HG03039 (cell line): ENCODE results near the gene SLC2A1.

ENCODE experiments used
- ATAC-seq: cut with Tn5 transposase; IDR thresholded peaks from one replicate; pipeline ENCODE4 v1.9.1; 2021; ENCODE audit warnings: mild to moderate bottlenecking, moderate library complexity; ENCODE audit not compliant: unreplicated experiment

SLC2A1 gene

DNA sequence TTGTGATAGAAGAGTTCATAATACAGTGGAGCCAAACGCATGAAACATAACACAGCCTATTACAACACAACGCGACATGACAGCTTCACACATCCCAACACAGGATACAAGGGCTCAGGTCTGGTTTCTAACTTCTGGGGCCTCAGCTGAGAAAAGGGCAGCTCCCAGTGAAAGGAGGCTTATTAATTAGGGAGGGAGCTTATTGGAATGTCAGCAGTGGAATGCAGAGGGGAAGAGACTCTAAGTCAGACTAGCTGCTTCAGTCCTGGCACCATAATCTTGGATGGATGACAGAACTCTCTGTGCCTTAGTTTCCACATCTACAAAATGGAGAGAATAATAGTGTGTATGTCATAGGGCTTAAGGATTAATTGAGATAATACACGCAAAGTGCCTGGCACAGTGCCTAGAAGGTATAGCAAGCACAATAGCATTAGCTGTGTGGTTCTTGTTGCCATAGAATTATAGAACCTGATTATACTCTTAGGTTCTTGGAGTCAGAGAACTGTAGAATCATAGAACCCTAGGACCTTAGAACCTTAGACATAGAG, 22.7 kb upstream of the SLC2A1 start:
- ATAC-seq = no peak

DNA sequence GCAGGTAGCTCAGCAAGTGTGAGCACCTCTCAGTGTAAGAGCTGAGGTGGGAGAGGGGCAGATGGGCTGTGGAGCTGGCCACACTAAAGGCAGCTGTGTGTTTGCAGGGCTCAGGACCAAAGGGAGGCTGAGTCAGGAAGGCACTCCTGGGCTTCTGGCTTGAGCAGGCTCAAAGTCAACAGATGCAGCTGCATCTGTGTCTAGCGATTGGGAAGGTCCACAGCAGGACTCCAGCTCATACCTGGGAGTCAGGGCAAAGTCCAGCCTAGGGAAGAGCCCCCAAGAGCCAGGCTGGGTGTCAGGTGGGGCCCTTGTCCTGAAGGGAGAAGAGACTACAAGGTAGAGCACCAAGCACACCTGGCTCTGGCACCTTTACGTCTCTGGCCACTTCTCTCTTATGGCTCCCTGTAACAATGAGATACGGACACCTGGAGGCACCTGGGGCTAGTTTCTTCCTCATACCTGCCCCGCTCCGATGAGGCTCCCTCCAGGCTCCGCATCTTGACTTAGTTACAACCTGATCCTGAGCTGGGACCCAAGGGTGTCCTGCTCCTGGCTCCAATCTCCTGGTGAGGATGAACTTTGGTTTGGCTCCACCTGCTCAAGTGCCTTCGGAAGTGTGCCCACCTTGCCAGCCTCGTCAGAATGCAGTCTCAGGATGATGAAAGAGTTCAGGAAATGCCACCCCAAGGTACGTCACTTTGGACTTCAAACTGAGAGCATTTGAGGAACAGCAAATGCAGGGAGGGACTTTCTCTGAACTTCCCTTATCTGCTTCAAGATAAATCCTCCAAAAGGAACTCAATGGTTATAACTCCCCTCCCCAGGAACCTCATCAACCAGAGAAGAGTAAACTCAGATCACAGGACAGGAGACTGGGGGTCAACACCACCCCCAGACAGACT, 21.5 kb upstream of the SLC2A1 start:
- no peak for ATAC-seq

DNA sequence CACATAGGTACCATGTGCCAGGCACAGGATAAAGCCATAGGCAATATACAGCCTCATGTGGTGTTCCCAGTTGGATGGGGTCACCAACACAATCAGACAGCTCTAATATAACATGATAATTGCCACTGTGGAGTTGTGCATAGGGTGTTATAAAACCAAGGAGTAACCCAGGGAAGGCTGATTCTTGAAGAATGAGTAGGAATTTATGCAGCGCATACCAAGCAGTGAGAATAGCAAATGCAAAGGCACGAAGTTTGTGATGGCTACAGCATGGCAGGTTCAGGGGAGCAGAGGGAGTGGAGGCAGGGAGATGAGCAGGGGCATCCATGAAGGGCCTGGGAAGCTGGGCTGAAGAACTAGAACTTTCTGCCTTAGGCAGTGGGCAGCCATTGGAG, 20.4 kb upstream of the SLC2A1 start:
- no peak for ATAC-seq

DNA sequence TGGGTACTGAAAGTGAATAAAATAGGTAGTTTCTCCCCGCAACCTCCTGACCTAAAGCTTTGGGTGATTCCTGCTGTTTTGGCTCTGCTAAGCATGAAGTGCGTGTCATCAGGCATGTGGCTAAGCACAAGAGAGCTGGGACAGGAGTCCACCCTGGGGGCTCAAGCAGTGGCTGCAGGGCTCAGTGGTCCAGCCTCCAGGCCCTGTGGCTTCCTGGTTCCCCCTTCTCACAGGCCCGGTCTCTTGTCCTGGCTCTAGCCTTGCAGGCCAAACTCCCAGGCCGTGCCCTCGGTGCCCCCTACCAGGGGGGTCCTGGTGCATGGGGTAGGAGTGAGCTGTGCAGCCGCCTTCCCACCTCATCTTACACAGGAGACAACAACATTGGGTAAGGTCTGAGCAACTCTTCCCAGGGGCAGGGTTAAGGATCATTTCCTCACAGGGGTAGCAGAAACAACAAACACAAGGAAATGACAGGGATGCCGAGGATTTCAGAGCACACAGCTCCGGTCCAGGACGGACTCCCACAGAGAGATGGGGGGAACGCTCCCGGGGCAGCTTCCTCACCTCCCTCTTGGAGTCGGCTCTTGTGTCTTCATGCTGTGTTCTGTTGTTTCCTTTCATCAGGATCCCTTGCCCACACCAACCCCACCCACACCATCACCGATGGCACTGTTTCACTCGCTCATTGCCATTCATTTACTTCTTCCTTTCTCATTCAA, 19.8 kb upstream of the SLC2A1 start:
- no peak for ATAC-seq

DNA sequence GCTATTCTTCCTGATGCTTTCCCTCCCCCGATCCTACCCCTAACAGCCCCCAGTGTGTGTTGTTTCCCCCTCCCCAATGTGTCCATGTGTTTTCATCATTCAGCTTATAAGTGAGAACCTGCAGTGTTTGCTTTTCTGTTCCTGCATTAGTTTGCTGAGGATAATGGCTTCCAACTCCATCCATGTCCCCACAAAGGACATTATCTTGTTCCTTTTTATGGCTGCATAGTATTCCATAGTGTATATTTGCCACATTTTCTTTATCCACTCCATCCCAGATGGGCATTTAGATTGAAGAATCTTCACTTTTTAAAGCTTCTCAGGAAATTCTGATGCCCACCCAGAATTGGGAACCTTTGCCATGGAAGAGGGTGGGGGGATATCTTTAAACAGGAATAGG, 19.0 kb upstream of the SLC2A1 start:
- no peak for ATAC-seq

DNA sequence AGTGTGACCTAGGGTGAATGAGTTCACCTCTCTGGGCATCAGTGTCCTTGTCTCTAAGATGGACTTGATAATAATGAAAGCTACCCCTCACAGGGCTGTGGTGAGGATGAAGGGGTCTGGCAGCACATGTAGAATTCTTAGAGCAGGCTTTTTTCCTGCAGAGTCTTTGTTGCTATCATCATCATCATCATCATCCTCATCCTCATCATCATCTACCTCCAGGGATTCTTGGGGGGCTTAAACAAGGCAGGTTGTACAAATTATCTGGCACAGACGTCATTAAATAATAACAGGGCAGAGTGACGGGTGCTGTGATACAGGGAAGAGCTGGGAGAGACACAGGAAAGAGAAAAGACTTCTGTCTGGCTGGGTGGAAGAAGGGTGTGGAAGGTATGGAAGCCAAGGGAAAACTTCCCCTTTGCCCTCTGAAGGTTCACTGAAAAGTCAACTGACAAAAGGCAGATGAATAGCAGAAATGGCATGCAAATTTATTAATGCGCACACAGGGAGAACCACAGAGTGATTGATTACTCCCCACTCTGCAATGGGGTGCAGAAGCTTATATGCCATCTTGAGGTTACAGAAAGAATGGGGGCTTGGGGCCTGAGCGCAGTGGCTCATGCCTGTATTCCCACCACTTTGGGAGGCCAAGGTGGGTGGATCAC, 17.0 kb upstream of the SLC2A1 start:
- ATAC-seq = no peak

DNA sequence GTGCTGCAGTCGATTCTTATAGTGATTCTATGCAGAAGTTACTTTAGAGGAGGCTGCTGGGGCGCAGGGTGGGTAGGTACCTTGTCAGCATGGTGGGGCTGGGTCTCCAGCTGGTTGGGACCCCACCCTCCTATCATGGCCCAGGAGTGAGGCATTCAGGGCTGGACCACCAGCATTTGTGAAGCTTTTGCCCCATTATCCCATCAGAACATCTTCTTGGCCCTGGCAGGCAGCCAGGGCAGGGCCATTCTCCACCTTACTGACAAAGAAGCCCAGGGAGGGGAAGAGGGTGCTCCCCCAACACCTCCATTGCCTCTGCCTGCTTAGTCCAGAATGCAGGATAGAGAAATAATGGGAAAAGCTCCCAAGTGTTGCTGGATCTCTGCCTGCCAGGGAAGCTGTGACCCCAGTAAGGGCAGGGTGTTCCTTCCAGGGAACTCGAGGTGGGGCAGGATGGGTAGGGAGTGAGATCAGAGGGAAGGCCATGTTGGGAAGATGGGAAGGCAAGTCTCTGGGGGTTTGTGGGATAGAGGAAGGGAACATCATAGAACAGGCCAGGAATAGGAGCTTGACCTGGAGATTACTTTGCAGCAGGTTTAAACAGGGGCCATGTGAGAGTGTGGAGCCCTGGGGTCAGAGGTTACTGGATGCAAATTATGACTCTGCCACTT, 16.2 kb upstream of the SLC2A1 start:
- ATAC-seq = no peak

DNA sequence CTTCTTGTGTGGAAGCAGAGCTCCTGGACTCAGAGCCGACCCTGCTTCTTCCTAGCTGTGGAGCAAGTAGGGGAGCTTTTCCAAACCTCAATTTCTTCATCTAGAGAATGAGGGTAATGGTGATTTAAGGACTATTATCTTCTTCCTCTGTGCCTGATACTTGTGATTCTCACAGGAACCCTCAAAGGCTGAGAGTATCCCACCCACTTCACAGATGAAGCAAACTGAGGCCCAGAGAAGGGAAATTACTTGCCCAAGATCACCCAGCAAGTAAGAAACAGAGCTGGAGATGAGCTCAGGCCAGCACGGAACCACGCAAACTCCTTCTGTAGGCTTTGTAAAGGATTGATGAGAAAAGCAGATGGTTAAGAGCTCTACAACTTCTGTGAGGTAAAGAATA, 15.1 kb upstream of the SLC2A1 start:
- no peak for ATAC-seq

DNA sequence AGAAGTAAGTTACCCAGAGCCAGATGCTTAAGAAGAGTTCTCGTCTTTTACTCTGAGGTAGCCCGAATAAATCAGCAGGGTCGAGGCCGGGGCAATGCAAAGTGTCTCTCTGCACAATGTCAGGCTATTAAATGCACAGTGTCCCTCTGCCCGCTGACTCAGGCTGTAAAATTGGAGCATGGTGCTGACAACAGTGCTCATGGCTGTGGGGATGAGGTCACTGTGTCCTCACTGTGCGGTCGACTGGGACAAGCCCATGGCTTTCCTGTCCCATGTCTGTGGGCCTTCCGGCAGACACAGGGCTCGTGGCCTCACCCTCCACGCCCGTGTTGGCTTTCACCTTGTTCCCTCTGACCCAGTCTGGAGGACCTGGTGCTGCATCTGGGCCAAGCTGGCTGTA, 14.6 kb upstream of the SLC2A1 start:
- no peak for ATAC-seq

DNA sequence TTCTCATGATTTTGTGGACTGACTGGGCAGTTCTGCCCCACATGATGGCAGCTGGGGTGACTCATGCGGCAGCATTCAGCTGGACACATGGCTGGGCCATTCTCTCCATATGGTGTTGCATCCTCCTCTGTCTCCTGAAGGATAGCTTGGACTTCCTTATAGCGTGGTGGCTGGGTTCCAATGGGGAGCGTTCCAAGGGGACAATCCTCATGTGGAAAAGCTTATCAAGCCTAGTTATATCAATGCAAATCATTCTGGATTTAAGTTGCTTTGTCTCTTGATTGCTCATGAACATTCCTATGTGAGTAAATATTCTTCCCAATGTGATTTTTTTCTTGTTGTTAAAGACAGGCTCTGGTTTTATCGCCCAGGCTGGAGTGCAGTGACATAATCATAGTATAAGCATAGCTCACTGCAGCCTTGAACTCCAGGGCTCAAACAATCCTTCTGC, 13.2 kb upstream of the SLC2A1 start:
- ATAC-seq = no peak

DNA sequence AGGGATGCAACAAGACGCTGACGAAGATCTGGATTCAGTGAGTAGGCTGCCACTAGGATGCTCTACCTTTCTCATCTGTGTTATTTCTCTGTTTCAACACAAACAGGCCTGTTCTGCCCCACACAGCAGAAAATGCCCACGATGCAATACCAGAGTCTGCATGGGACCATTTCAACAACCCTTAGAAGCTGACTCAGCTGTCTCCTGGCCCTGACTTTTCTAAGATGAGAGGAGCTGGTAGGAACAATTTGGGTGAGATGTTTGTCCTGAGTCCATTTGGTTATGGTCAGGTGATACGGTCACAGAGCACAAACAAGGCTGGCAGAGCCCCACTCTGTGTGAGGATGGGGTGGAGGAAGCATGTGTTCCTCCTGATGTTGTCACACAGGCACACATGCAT, 11.5 kb upstream of the SLC2A1 start:
- no peak for ATAC-seq

DNA sequence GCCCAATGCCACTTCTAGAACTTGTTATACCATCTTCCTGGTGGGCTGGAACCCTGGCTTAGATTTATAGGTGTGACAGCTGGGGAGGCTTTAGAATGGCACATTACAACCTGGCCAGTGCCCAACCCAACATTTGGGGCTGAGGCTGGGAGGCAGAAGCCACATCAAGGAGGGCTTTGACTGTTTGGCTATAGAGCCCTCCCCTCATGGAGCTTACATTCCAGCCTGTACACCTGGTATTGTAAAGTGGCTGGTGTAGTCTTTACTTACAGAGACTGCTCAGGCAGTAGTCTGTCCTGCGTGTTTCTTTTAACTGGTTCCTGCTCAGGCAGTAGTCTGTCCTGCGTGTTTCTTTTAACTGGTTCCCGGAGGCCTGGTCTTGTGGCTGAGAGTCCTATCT, 10.0 kb upstream of the SLC2A1 start:
- no peak for ATAC-seq

DNA sequence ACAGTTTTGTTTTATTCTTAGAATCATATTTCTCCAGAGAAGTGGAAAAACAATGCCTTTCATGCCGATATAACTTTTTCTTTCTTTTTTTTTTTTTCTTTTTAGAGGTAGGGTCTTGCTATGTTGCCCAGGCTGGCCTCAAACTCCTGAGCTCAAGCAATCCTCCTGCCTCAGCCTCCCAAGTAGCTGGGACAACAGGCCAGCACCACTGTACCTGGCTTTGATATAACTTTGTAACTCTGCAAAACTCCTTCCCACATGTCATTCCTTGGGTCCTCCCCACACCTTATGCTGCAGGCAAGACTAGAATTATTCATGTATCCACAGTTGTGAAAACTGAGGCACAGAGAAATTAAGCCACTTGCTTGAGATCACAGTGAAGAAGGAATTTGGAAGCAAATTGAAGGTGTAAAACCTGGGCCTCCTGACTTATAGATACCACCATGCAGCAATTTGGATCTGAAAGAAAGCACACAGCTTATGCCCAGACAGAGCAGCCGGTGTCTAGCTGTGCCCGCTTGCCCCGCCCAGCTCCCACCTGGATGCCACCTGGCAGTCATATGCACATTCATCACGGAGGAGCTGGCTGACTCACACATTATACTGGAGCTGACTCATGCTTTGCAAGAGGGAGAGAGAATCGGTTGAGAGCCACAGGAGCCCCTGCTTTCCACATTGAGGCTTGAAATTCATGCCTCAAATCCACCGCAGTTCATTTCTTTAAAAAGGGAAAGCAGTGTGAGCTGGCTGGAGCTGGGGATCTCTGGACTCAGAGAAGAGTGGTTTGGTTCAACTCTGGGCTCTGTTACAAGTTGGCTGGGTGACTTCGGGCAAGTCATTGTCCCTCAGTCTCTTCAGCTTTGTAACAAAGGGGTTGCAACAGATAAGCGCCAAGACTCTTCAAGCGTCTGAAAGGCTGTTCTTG, 8.3 kb upstream of the SLC2A1 start:
- no peak for ATAC-seq

DNA sequence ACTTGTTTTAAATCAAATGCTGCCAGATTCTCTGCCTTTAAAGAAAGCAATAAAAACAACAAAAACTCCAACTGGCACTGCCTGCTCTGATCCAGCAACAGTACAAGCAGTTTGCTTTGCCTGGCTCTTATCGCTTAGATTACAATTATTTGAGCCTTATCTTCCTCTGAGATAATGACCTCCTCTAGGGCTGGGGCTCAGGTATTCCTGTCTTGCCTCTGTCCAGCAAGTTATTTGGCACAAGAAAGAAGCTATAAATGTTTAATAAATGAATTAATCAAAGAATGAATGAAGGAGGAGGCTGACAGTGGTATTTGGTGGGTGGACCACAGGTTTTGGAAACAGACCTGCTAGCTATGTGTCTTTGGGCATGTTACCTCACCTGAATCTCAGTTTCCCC, 6.7 kb upstream of the SLC2A1 start:
- ATAC-seq = no peak

DNA sequence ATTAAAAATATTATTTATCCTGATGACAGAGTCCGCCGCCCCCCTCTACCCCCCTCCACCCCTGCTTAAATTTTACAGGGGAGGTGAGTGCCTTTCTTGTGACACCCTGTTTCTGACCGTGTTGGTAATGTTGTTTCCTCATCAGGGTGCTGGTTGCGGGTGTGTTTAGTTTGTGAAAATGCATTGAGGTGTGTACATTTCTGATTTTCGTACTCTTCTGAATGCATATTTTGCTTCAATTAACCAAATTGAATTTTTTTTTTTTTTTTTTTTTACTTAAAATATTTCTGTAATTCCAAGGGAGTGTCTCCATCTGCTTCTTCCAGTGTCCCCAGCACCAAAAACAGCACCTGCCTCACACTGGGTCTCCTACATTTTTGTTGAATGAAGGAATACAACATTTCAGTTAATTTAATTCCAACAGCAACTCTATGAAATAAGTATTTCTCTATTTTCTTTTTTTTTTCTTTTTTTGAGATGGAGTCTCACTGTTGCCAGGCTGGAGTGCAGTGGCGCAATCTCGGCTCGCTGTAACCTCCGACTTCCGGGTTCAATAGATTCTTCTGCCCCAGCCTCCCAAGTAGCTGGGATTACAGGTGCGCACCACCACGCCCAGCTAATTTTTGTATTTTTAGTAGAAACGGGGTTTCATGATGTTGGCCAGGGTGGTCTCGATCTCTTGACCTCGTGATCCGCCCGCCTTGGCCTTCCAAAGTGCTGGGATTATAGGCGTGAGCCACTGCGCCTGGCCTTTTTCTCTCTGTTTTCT, 5.6 kb upstream of the SLC2A1 start:
- ATAC-seq = no peak

DNA sequence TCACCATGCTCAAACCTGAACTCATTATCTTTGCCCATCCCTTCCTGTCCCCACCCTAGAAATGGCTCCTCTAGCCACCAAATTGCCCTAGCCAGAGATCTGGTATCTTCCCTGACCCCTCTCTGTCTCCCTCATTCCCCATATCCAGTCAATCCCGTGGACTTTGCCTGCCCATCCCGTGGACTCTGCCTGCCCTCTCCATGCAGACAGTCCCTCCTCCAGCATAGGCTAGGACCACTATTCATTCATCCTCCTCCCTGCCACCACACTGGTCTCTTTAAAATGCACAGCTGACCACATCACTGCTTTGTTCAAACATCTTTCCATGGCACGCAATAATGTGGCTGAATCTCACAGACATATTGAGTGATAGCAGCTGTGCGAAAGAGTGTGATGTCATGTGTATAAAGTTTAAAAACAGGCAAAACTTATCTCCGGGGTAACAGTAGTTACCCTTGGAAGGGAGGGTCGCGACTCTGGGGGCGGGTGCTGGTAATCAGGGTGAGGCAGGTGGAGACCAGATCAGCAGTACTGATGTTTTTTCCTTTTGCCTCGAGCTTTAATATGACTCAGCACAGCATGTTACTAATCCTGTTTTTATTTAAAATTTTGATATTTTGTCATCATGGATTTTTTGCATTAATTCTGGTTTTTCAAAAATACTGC, 4.8 kb upstream of the SLC2A1 start:
- ATAC-seq = no peak

DNA sequence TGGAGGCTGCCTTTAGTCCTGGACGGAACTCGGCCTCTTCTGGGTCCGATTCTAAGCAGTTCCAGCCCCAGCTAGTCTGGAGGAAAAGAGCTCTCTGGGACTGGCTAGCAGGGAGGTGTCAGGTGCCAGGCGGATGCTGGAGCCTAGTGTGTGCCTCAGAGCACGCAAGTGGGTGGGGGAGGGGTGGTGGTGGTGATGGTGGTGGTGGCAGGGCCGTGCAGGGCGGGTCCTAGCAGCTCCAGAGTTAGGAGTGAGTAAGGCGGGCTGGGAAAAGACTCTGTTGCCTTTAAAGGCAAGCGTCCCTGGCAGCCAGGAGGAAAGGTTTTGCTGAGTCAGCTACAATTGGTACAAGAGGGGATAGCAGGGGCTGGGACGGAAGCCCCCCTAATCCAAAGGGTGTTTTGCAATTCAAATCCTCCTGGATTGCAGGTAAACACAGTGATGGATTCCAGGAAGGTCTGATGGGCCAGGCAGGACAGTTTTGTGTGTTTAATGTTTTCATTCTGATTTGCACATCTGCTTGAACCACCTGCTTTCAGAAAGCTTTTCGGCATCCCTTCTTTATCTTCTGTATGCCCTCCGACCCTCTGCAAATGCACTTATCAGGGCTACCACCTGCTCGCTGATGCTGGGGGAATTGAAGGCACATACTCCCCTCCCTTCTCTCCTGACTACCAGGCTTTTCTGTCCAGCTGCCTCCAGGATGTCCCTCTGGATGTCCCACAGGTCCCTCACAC, 4.1 kb upstream of the SLC2A1 start:
- ATAC-seq = no peak
